Right kidney (tissue), 1 donor: ENCODE data around the gene RPL36A.

ENCODE experiments used
- DNase-seq: peaks from one replicate; pipeline ENCODE4 v3.0.0-alpha.2; 2016

The RPL36A gene

GRCh38 chrX:101385795-101386541 lies 4.8 kb upstream of the RPL36A start, which contains the start of gene BTK:
BTK (minus strand) TSS chrX:101386191; CDS start chrX:101375284, 10,907 bp downstream.
- DNase-seq: no peak

GRCh38 chrX:101386542-101386885 lies 4.3 kb upstream of the RPL36A start:
- no peak for DNase-seq

- no peak for DNase-seq
These were observed 2.2 kb upstream of the RPL36A start for GRCh38 chrX:101388604-101389003.

GRCh38 chrX:101391831-101392230 lies 1.0 kb downstream of the RPL36A start:
- no peak for DNase-seq

- no peak for DNase-seq
These were observed 2.9 kb downstream of the RPL36A start for GRCh38 chrX:101393530-101394305.

- no peak for DNase-seq
These were observed 3.6 kb downstream of the RPL36A start for GRCh38 chrX:101394372-101394771.

GRCh38 chrX:101395789-101396188 lies 5.0 kb downstream of the RPL36A start:
- no peak for DNase-seq

GRCh38 chrX:101397779-101398178 lies 7.0 kb downstream of the RPL36A start:
- DNase-seq: no peak

- DNase-seq: no peak
These were observed 7.9 kb downstream of the RPL36A start for GRCh38 chrX:101398694-101399093.

- DNase-seq: no peak
These were observed 9.0 kb downstream of the RPL36A start for GRCh38 chrX:101399825-101400224.

GRCh38 chrX:101407167-101407747 lies 16.4 kb downstream of the RPL36A start:
- DNase-seq: no peak

GRCh38 chrX:101407748-101408531 lies 17.1 kb downstream of the RPL36A start, which contains the start of the genes GLA and HNRNPH2:
GLA (minus strand) TSS chrX:101407925; CDS start chrX:101407903, 22 bp downstream.
HNRNPH2 (plus strand) TSS chrX:101408222; CDS start chrX:101411989, 3,767 bp downstream.
- DNase-seq: peak; percentile 80

GRCh38 chrX:101408532-101408841 lies 17.7 kb downstream of the RPL36A start:
- no peak for DNase-seq

- no peak for DNase-seq
These were observed 18.2 kb downstream of the RPL36A start for GRCh38 chrX:101409043-101409442.

GRCh38 chrX:101410461-101410860 lies 19.6 kb downstream of the RPL36A start:
- no peak for DNase-seq

- no peak for DNase-seq
These were observed 21.2 kb downstream of the RPL36A start for GRCh38 chrX:101411984-101412383.

GRCh38 chrX:101415180-101416145 lies 24.7 kb downstream of the RPL36A start:
- DNase-seq: no peak

- no peak for DNase-seq
These were observed 25.9 kb downstream of the RPL36A start for GRCh38 chrX:101416691-101417090.

- DNase-seq: no peak
These were observed 26.4 kb downstream of the RPL36A start for GRCh38 chrX:101417190-101417589.

GRCh38 chrX:101417981-101418841 lies 27.4 kb downstream of the RPL36A start:
- DNase-seq: peak; percentile 87
